ENCODE data around the gene MTNR1A. TPM values are rescaled to one million over a fixed set of nuclear protein-coding genes. Genes with fewer than 3 reads are reported as not detected.

MTNR1A gene
- total RNA-seq, 2 donors from 2014 or later = not detected

DNA sequence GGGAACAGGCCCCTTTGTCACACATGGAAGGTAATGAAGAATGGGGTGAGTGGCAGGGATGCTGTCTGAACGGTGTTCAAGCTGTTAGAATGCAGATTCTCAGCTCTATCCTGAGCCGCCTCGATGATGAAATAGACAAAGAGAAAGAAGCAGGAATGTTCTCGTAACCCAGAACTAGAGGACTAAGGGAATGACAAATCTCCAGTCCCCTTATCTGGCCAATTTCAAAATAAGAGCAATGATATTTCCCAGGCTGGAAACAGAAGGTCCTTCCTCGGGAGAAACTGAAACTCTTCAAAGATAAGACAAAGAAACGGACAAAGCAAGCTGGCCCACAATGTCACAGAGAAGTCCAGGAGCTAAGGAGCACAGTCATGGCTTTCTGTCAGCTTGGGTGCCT lies 29.5 kb upstream of the MTNR1A start:
- no peak for ATAC-seq (replicated peaks)
- no peak overlapping the region for H3K4me3 Mint-ChIP-seq
- H3K27ac Mint-ChIP-seq = no peak overlapping the region
- H3K4me1 Mint-ChIP-seq = no peaks in the 10 kb centered on the region
- no peaks in the 10 kb centered on the region for H3K27me3 Mint-ChIP-seq
- no peaks in the 10 kb centered on the region for H3K9me3 Mint-ChIP-seq
- no peaks in the 10 kb centered on the region for H3K36me3 Mint-ChIP-seq (ENCODE audit: low read depth)

DNA sequence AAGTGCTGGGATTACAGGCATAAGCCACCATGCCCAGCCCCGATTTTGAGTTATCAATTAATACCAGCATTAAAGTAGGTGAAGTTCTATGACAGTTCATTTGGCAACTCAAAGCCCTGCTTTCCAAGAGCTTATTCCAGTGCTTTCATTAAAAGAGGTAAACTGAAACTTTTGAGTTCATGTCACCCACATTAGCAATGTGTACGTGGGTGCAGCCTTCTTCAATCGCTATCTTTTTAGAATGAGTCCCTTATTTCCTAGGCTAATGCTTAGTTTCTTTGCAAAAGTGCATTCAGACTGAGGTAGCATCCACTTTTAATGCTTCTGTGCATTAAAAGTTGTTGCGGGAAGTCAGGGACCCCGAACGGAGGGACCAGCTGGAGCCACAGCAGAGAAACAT lies 26.1 kb upstream of the MTNR1A start:
- H3K4me1 Mint-ChIP-seq = no peaks in the 10 kb centered on the region
- H3K27ac Mint-ChIP-seq = no peak overlapping the region
- no peak overlapping the region for H3K4me3 Mint-ChIP-seq

DNA sequence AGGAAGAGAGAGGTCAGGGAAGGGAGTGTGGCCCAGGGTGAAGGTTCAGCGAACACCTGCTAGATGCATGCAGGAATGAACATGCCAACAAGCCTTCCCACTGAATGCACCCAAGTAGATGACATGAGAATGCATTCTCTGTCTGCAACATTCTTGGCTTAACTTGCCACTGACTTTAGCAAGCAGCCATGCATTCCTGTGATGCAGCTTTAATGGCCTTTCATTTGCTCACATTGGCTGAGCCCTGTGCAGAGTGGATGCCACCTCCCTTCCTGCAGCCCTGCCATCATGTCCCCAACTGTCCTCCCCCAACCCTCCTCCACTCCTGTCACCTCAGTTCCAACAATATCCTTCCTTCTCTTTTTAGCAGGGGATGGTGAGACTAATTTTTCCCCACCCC lies 25.3 kb upstream of the MTNR1A start:
- no peaks in the 10 kb centered on the region for H3K36me3 Mint-ChIP-seq (ENCODE audit: low read depth)
- H3K4me3 Mint-ChIP-seq = no peak overlapping the region
- H3K9me3 Mint-ChIP-seq = no peaks in the 10 kb centered on the region
- no peaks in the 10 kb centered on the region for H3K27me3 Mint-ChIP-seq
- no peak overlapping the region for H3K27ac Mint-ChIP-seq
- ATAC-seq (replicated peaks) = no peak
- H3K4me1 Mint-ChIP-seq = no peaks in the 10 kb centered on the region

More for the DNA sequence above, 26.1 kb upstream of the MTNR1A start:
- Mint-ChIP-seq H3K27me3 (no peaks in the 10 kb centered on the region), H3K9me3 (no peaks in the 10 kb centered on the region), H3K36me3 (ENCODE audit: low read depth) (no peaks in the 10 kb centered on the region)
- no peak for ATAC-seq (replicated peaks)

- Mint-ChIP-seq H3K4me3 (no peak overlapping the region), H3K27me3 (peaks cover 14% of the 10 kb centered on the region), H3K27ac (no peak overlapping the region), H3K9me3 (no peaks in the 10 kb centered on the region), H3K36me3 (ENCODE audit: low read depth) (no peaks in the 10 kb centered on the region), H3K4me1 (no peaks in the 10 kb centered on the region)
- no peak for ATAC-seq (replicated peaks)
Measured at GRCh38 chr4:186570193-186570996, 15.0 kb upstream of the MTNR1A start.

GRCh38 chr4:186569533-186570192 lies 14.3 kb upstream of the MTNR1A start:
- H3K9me3 Mint-ChIP-seq = no peaks in the 10 kb centered on the region
- no peaks in the 10 kb centered on the region for H3K36me3 Mint-ChIP-seq (ENCODE audit: low read depth)
- peaks cover 14% of the 10 kb centered on the region for H3K27me3 Mint-ChIP-seq
- no peaks in the 10 kb centered on the region for H3K4me1 Mint-ChIP-seq
- H3K27ac Mint-ChIP-seq = no peak overlapping the region
- no peak overlapping the region for H3K4me3 Mint-ChIP-seq
- ATAC-seq (replicated peaks) = no peak

DNA sequence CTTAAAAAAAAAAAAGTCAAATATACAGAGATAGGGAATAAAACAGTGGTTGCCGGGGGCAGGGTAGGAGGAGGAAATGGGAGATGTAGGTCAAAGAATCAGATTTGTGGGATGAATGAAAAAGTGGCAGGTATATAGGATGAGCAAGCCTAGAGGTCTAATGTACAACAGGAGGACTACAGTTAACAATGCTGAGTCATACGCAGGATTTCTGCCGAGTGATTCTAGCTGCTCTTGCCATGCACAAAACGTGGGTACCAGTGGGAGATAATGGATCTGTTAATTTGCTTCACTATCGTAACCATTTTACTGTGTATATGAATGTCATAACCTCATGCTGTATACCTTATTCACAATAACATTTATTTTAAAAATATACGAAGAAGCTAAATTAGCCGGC lies 10.7 kb upstream of the MTNR1A start:
- H3K4me3 Mint-ChIP-seq = no peak overlapping the region
- no peaks in the 10 kb centered on the region for H3K36me3 Mint-ChIP-seq (ENCODE audit: low read depth)
- H3K4me1 Mint-ChIP-seq = no peaks in the 10 kb centered on the region
- no peak for ATAC-seq (replicated peaks)
- H3K27me3 Mint-ChIP-seq = peaks cover 14% of the 10 kb centered on the region
- H3K9me3 Mint-ChIP-seq = no peaks in the 10 kb centered on the region
- H3K27ac Mint-ChIP-seq = no peak overlapping the region

DNA sequence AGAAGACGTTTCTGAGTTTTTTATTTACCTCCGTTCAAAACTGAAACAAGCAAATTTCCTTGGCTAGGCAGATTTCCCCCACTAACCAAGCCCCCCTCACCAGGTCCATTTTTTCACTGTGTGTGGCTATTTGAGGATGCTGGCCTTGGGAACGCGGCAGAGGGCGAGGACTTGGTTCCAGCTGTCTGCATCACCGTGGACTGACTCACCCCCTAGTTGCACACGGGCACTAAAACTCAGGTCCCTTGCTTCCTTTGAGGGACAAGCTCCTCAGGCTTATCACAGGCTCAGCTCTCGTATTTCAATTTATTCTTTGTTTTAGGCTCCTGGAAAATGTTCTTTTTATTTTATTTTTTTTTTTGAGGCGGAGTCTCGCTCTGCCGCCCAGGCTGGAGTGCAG lies 8.4 kb upstream of the MTNR1A start:
- H3K9me3 Mint-ChIP-seq = no peaks in the 10 kb centered on the region
- no peaks in the 10 kb centered on the region for H3K4me1 Mint-ChIP-seq
- H3K4me3 Mint-ChIP-seq = no peak overlapping the region
- no peak for ATAC-seq (replicated peaks)
- no peaks in the 10 kb centered on the region for H3K36me3 Mint-ChIP-seq (ENCODE audit: low read depth)
- H3K27ac Mint-ChIP-seq = no peak overlapping the region
- peaks cover 11% of the 10 kb centered on the region for H3K27me3 Mint-ChIP-seq

DNA sequence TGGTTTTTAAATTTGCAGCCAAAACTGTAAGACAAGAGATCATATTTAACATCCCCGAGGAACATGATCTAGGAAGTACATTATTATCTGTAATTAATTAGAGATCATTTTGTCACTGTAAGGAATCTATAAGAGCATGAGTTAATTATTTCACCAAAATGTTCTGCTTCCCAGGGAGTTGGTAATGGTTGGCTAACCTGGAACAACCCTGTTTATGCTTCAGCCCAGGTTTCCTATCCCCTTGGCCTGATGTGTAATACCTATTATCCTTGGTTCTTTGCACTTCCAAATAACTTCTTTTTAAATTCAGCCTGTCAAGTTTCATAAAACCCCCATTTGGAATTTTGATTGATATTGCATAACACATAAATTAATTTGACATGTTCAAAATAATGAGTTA lies 6.4 kb upstream of the MTNR1A start:
- Mint-ChIP-seq H3K36me3 (ENCODE audit: low read depth) (no peaks in the 10 kb centered on the region), H3K4me3 (no peak overlapping the region), H3K27me3 (peaks cover 6% of the 10 kb centered on the region), H3K9me3 (no peaks in the 10 kb centered on the region), H3K4me1 (no peaks in the 10 kb centered on the region), H3K27ac (no peak overlapping the region)
- ATAC-seq (replicated peaks) = no peak

GRCh38 chr4:186560647-186561046 lies 5.3 kb upstream of the MTNR1A start:
- ATAC-seq (replicated peaks) = no peak
- Mint-ChIP-seq H3K4me1 (no peaks in the 10 kb centered on the region), H3K27ac (no peak overlapping the region), H3K4me3 (no peak overlapping the region), H3K9me3 (no peaks in the 10 kb centered on the region), H3K36me3 (ENCODE audit: low read depth) (no peaks in the 10 kb centered on the region), H3K27me3 (peaks cover 6% of the 10 kb centered on the region)

DNA sequence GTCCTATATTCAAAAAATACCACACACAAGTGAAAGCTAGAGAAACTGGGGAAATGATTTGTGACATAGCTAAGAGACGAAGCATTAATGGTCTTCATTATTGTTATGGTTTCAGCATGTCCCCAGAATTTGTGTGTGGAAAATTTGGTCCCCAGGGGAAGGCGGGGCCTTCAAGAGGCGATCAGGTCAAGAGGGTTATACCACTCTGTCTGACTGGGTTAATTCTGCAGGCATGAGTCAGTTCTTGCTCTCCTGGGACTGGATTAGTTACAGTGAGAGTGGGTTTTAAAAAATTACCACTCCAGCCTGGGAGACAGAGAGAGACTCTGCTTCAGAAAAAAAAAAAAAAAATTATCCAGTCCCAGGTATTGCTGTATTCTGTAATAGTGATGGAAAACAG lies 2.1 kb upstream of the MTNR1A start:
- H3K27me3 Mint-ChIP-seq = peaks cover 18% of the 10 kb centered on the region
- ATAC-seq (replicated peaks) = no peak

GRCh38 chr4:186557061-186557460 lies 1.7 kb upstream of the MTNR1A start:
- ATAC-seq (replicated peaks) = no peak
- no peak overlapping the region for H3K4me3 Mint-ChIP-seq
- no peaks in the 10 kb centered on the region for H3K36me3 Mint-ChIP-seq (ENCODE audit: low read depth)
- peaks cover 18% of the 10 kb centered on the region for H3K27me3 Mint-ChIP-seq
- H3K9me3 Mint-ChIP-seq = no peaks in the 10 kb centered on the region
- H3K27ac Mint-ChIP-seq = no peak overlapping the region
- H3K4me1 Mint-ChIP-seq = no peaks in the 10 kb centered on the region

More for the DNA sequence above, 2.1 kb upstream of the MTNR1A start:
- H3K4me1 Mint-ChIP-seq = no peaks in the 10 kb centered on the region
- no peak overlapping the region for H3K27ac Mint-ChIP-seq
- no peaks in the 10 kb centered on the region for H3K36me3 Mint-ChIP-seq (ENCODE audit: low read depth)
- no peak overlapping the region for H3K4me3 Mint-ChIP-seq
- H3K9me3 Mint-ChIP-seq = no peaks in the 10 kb centered on the region

DNA sequence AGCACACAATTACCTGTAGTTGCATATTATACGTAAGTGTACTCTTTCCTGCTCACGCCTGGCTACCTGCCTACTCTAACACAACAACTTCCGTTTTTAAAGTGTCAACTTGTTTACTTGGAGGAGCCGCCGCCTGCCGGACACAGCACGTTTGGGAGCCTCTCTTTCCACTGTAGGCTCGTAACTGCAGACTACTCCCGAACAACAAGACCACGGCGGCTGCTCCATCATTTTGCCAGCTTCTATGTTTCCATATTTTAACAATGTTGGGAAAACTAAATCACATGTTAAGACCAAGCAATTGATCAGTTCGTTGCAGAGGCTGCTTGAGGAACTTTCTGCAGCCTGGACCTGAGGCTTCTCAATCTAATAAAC lies 841 bp downstream of the MTNR1A start:
- Mint-ChIP-seq H3K4me3 (no peak overlapping the region), H3K27ac (no peak overlapping the region)

GRCh38 chr4:186553717-186554116 lies 1.6 kb downstream of the MTNR1A start:
- Mint-ChIP-seq H3K27me3 (peaks cover 28% of the 10 kb centered on the region), H3K9me3 (no peaks in the 10 kb centered on the region), H3K36me3 (ENCODE audit: low read depth) (no peaks in the 10 kb centered on the region), H3K27ac (no peak overlapping the region), H3K4me3 (no peak overlapping the region), H3K4me1 (no peaks in the 10 kb centered on the region)
- no peak for ATAC-seq (replicated peaks)

More for the DNA sequence above, 841 bp downstream of the MTNR1A start:
- no peak for ATAC-seq (replicated peaks)
- Mint-ChIP-seq H3K27me3 (peaks cover 28% of the 10 kb centered on the region), H3K4me1 (no peaks in the 10 kb centered on the region), H3K9me3 (no peaks in the 10 kb centered on the region), H3K36me3 (ENCODE audit: low read depth) (no peaks in the 10 kb centered on the region)

DNA sequence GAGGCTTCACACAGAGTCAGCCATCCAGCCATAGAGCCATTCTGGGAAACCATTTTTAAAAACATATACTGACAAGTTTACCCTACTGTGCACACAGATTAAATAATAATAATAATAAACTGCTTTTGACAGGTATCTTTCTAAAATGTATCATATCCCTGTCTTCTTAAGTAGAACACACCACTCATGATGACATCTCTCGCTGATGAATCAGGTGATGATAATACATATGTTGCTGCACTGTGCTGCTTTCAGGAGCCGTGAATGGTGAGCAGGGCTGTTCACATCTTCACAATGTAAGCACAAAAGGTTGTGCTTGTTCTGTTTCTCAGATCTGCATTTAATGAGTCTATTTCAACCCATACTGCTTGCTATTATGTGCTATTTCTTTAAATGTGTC lies 3.5 kb downstream of the MTNR1A start:
- Mint-ChIP-seq H3K27ac (no peak overlapping the region), H3K27me3 (peaks cover 28% of the 10 kb centered on the region), H3K9me3 (no peaks in the 10 kb centered on the region), H3K4me3 (no peak overlapping the region), H3K4me1 (no peaks in the 10 kb centered on the region), H3K36me3 (ENCODE audit: low read depth) (no peaks in the 10 kb centered on the region)
- ATAC-seq (replicated peaks) = no peak

GRCh38 chr4:186545436-186545835 lies 9.9 kb downstream of the MTNR1A start:
- H3K4me3 Mint-ChIP-seq = no peak overlapping the region
- no peaks in the 10 kb centered on the region for H3K27me3 Mint-ChIP-seq
- no peaks in the 10 kb centered on the region for H3K9me3 Mint-ChIP-seq
- H3K36me3 Mint-ChIP-seq (ENCODE audit: low read depth) = no peaks in the 10 kb centered on the region
- no peaks in the 10 kb centered on the region for H3K4me1 Mint-ChIP-seq
- H3K27ac Mint-ChIP-seq = no peak overlapping the region
- ATAC-seq (replicated peaks) = no peak
